K562 (cell line): ENCODE results near the gene TIGD7. TPM values are rescaled to one million over a fixed set of nuclear protein-coding genes. Genes with fewer than 3 reads are reported as not detected.

Experiments
- ATAC-seq: fragments of 200-7000 bp; cut with Tn5 transposase; 3 replicates; pipeline ENCODE4 v1.9.1; 2020; ENCODE audit warnings: moderate library complexity
- BruUV-seq: library from RNA; stranded (reverse); fragments of 400-500 nt; replicated peaks from 2 replicates; lab custom pipeline; 2021; lab: Mats Ljungman, UMichigan
- CTCF ChIA-PET: fragments of 300-600 bp; formaldehyde crosslinking; extraction: SDS; loops from one replicate; lab custom pipeline; 2021; ENCODE audit warnings: low intra/inter-chr PET ratio; lab: Yijun Ruan, JAX
- POLR2A ChIA-PET: fragments of 300-600, 350-650 bp; sonication (Branson Sonifier 250); formaldehyde crosslinking; extraction: SDS; loops from one replicate; lab custom pipeline; 2021; ENCODE audit warnings: antibody characterized with exemption, inconsistent platforms; lab: Yijun Ruan, JAX
- DNase-seq, 4 experiments: peaks; one replicate each; pipeline versions ENCODE4 v3.0.0 to v3.0.0-alpha.2; 2011 to 2018; ENCODE audit warnings: low spot score in 3 of 4, mixed read lengths in 3 of 4; ENCODE audit errors: extremely low read depth in 1 of 4
- FAIRE-seq: peaks from 2 replicates; lab custom pipeline; 2011; peaks lifted over from hg19 to GRCh38; lab: Jason Lieb, UNC
- H2AFZ ChIP-seq: 2 replicates; pipeline ENCODE4 v1.6.0; 2011; ENCODE audit warnings: low read depth, low read length, control low read depth, inconsistent platforms
- H3K27ac ChIP-seq: fragments of 200-600 bp; 3 replicates; pipeline ENCODE4 v1.8.0; 2011; ENCODE audit warnings: low read depth, mild to moderate bottlenecking, control low read depth, inconsistent platforms, low read length, moderate library complexity, mixed read lengths; ENCODE audit errors: extremely low read depth
- H3K27me3 ChIP-seq, 2 experiments: fragments of 300-600 bp in 1 of 2; 2 replicates in 1 of 2; 3 replicates in 1 of 2; pipeline versions ENCODE4 v1.6.0 to v1.8.0; 2011; ENCODE audit warnings: inconsistent platforms in 2 of 2, low read length in 2 of 2, mild to moderate bottlenecking in 1 of 2, mixed read lengths in 1 of 2, moderate library complexity in 1 of 2; ENCODE audit not compliant: control insufficient read depth in 2 of 2, insufficient read depth in 2 of 2
- H3K36me3 ChIP-seq: fragments of 300-600 bp; 3 replicates; pipeline ENCODE4 v1.8.0; 2011; ENCODE audit warnings: mild to moderate bottlenecking, low read length, inconsistent platforms; ENCODE audit not compliant: control insufficient read depth, insufficient read depth
- H3K4me1 ChIP-seq, 2 experiments: fragments of 200-600 bp in 1 of 2; replicated peaks in 1 of 2; 2 replicates in 1 of 2; 3 replicates in 1 of 2; pipeline versions ENCODE4 v1.5.1 to v1.8.0; 2011; ENCODE audit warnings: inconsistent platforms in 2 of 2, low read length in 2 of 2, mild to moderate bottlenecking in 1 of 2, mixed read lengths in 1 of 2, moderate library complexity in 1 of 2; ENCODE audit not compliant: control insufficient read depth in 2 of 2, insufficient read depth in 2 of 2
- H3K4me2 ChIP-seq: 2 replicates; pipeline ENCODE4 v1.6.1; 2011; ENCODE audit warnings: low read length, control low read depth, inconsistent platforms, mixed read lengths; ENCODE audit not compliant: insufficient read depth
- H3K4me3 ChIP-seq: fragments of 200-600 bp; sonication (generic), shearing (Covaris generic); 2 replicates; pipeline ENCODE4 v1.5.1; 2016; ENCODE audit warnings: control low read depth, inconsistent platforms
- H3K79me2 ChIP-seq: fragments of 200-600 bp; 3 replicates; pipeline ENCODE4 v1.8.0; 2011; ENCODE audit warnings: low read length, inconsistent platforms; ENCODE audit not compliant: control insufficient read depth, insufficient read depth
- H3K9ac ChIP-seq, 2 experiments: 2 replicates each; pipeline versions ENCODE4 v1.6.0 to v1.6.1; 2011; ENCODE audit warnings: low read depth in 2 of 2, low read length in 2 of 2, control low read depth in 1 of 2, inconsistent platforms in 1 of 2, mild to moderate bottlenecking in 1 of 2, mixed read lengths in 1 of 2; ENCODE audit not compliant: insufficient read depth in 1 of 2
- H3K9me1 ChIP-seq: one replicate; pipeline ENCODE4 v1.6.0; 2011; ENCODE audit warnings: inconsistent platforms, mild to moderate bottlenecking, low read length, moderate library complexity; ENCODE audit not compliant: control insufficient read depth, insufficient read depth
- H3K9me3 ChIP-seq: replicated peaks from 2 replicates; pipeline ENCODE4 v1.5.1; 2011; ENCODE audit warnings: low read depth, low read length, inconsistent platforms; ENCODE audit not compliant: control insufficient read depth, insufficient read depth
- H4K20me1 ChIP-seq: replicated peaks from 2 replicates; pipeline ENCODE4 v1.6.1; 2011; ENCODE audit warnings: low read length, inconsistent platforms, mixed read lengths; ENCODE audit not compliant: control insufficient read depth, insufficient read depth
- CC2D1A ChIP-seq: fragments of 450-650 bp; IDR thresholded peaks from 2 replicates; pipeline ENCODE4 v1.6.1; 2017; ENCODE audit warnings: mild to moderate bottlenecking
- CHD4 ChIP-seq: fragments of 200-600 bp; sonication (generic); IDR thresholded peaks from 3 replicates; pipeline ENCODE4 v1.6.1; 2012; ENCODE audit warnings: low read depth, mild to moderate bottlenecking, mixed read lengths, low read length, inconsistent platforms; ENCODE audit not compliant: insufficient read depth, insufficient replicate concordance, poor library complexity, severe bottlenecking
- ETV6 ChIP-seq, 3 experiments: fragments of 150-350 bp in 1 of 3; sonication (generic) in 1 of 3; formaldehyde crosslinking in 1 of 3; IDR thresholded peaks; 2 replicates each; pipeline versions ENCODE4 v1.6.1 to v1.8.0; 2014 to 2022; ENCODE audit warnings: borderline replicate concordance in 2 of 3, low read depth in 2 of 3, antibody characterized with exemption in 1 of 3, low read length in 1 of 3, mild to moderate bottlenecking in 1 of 3, missing genetic modification reagents in 1 of 3
- ZKSCAN8 ChIP-seq: fragments of 200-800 bp; sonication (Bioruptor generic); IDR thresholded peaks from 2 replicates; pipeline ENCODE4 v1.6.1; 2016; ENCODE audit warnings: missing genetic modification characterization, missing compliant biosample characterization
- ZNF239 ChIP-seq: fragments of 250-450 bp; sonication (Bioruptor Pico); IDR thresholded peaks from 2 replicates; pipeline ENCODE4 v1.4.0; 2020; ENCODE audit warnings: mild to moderate bottlenecking
- ZNF3 ChIP-seq: fragments of 250-450 bp; sonication (Bioruptor Pico); IDR thresholded peaks from 2 replicates; pipeline ENCODE4 v1.5.0; 2021; ENCODE audit warnings: mild to moderate bottlenecking, moderate library complexity
- ZNF398 ChIP-seq: fragments of 250-450 bp; sonication (Bioruptor Pico); IDR thresholded peaks from 2 replicates; pipeline ENCODE4 v1.8.0; 2021; ENCODE audit warnings: moderate library complexity, mild to moderate bottlenecking, inconsistent platforms
- ZNF740 ChIP-seq, 3 experiments: fragments of 200-800 bp in 1 of 3; sonication (Bioruptor generic) in 1 of 3; sonication (generic) in 1 of 3; formaldehyde crosslinking in 1 of 3; IDR thresholded peaks; 2 replicates each; pipeline versions ENCODE4 v1.6.1 to v1.8.0; 2016 to 2022; ENCODE audit warnings: mild to moderate bottlenecking in 2 of 3, missing compliant biosample characterization in 2 of 3, missing genetic modification characterization in 2 of 3, missing genetic modification reagents in 1 of 3
- WGBS: fragments of 100-300 bp; shearing (Covaris generic); methylation state at CpG from one replicate; pipeline ENCODE4 v1.1.6; 2016; ENCODE audit warnings: low coverage, mixed read lengths; ENCODE audit not compliant: insufficient coverage; ENCODE audit errors: missing lambda C conversion rate; 5-methylcytosine and 5-hydroxymethylcytosine counted together
- in situ Hi-C: fragments of 300-500 bp; cut with MboI; formaldehyde crosslinking; loops from 4 replicates; pipeline ENCODE4 v1.15.0; 2018; ENCODE audit warnings: inconsistent platforms, mixed read lengths
- intact Hi-C: fragments of 100-400 bp; cut with micrococcal nuclease; formaldehyde crosslinking; loops from 2 replicates; pipeline ENCODE4 v1.14.2; 2022
- polyA plus RNA-seq, 8 experiments: library from polyadenylated mRNA; depleted of rRNA in 4 of 8; stranded (reverse) in 5 of 8; unstranded in 3 of 8; fragments of >200 nt; fragmentation: Nextera tagmentation in 2 of 8; fragmentation: Illumina TruSeq in 1 of 8; extraction: Ambion mirVana in 2 of 8; extraction: Trizol in 1 of 8; gene quantifications; 2 replicates each; pipeline versions ENCODE4 v1.2.1 to v1.2.3, GENCODE V29; 2011 to 2014; ENCODE audit warnings: inconsistent platforms in 1 of 8, missing spikeins in 1 of 8
- total RNA-seq, 7 experiments: library from RNA; depleted of rRNA in 6 of 7; stranded (reverse); fragments of >200 nt in 6 of 7; fragmentation: Illumina TruSeq in 2 of 7; extraction: Trizol in 2 of 7; gene quantifications; 2 replicates each; pipeline versions ENCODE4 v1.2.1 to v1.2.3, GENCODE V29; 2011 to 2021; ENCODE audit warnings: low replicate concordance in 1 of 7

Gene TIGD7
- total and polyA plus RNA-seq, 9 of the 15 experiments (the other 6 are each of a cell fraction or from before 2014, with no cell fraction given): 0.84 to 10.7 (median 6.7) TPM

DNA sequence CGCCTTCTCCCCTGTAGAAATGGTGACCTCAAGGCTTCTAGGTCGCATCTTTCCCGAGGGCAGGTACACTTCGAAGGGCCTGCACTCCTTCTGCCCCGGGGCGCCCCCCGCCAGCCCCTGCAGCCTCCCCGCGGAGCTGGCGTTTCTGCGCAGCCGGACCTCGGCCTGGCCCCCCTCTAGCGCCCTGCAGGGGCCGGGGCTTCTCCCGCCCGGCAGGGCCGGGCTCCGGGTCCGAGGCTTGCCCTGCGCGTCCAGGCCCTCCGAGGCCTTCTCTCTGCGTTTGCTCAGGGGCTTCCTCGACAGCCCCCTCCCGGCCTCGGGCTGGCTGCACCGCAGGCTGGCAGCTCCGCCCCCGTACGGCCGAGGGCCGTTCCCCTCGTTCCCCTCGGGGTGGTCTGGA, 50.9 kb downstream of the TIGD7 start:
- ChIA-PET CTCF (no interaction called here), POLR2A (interaction anchor here (0.6 to 2.1 kb wide), 2 partner anchors 9 to 109 kb away, joined by 3 to 12 read pairs; no protein-coding TSS in a partner anchor)
- no peak for FAIRE-seq
- peaks cover 28 to 68% of the 10 kb centered on the region in 2 experiments for H3K27me3 ChIP-seq
- intact Hi-C loops: no loop called here
- in situ Hi-C loops: no loop called here
- no peak overlapping the region for H3K4me2 ChIP-seq
- H3K9me3 ChIP-seq: no peaks in the 10 kb centered on the region
- no peaks in the 10 kb centered on the region for H3K79me2 ChIP-seq
- ATAC-seq: no peak
- no peak overlapping the region for H3K4me3 ChIP-seq
- 24% methylated on average over 31 of the region's 35 CpGs for WGBS
- DNase-seq: no peak
- no peaks in the 10 kb centered on the region for H3K36me3 ChIP-seq
- H3K27ac ChIP-seq: no peak overlapping the region
- no peaks in the 10 kb centered on the region for H4K20me1 ChIP-seq
- no peaks in the 10 kb centered on the region for H3K9me1 ChIP-seq
- no peak overlapping the region for H2AFZ ChIP-seq
- peaks cover 0 to 11% of the 10 kb centered on the region in 2 experiments; a peak in 2 of 5 replicates for H3K4me1 ChIP-seq
- no TSS peak for BruUV-seq
- TF ChIP-seq ZNF398 (CRISPR knock-in tag) (no peak), CHD4 (no peak), CC2D1A (no peak), ZNF3 (no peak), ZKSCAN8 (CRISPR knock-in tag) (no peak), ETV6 (IDR thresholded peaks at IDR 0.05; ENCODE audit: borderline replicate concordance in 1 of 2, low read depth in 2 of 2, low read length in 1 of 2) (no peak), ETV6 (CRISPR knock-in tag; IDR thresholded peaks at IDR 0.05; ENCODE audit: borderline replicate concordance) (no peak), ZNF740 (CRISPR knock-in tag; IDR thresholded peaks at IDR 0.05) (no peak), ZNF740 (tag; IDR thresholded peaks at IDR 0.05) (no peak), ZNF239 (CRISPR knock-in tag) (no peak)
- no peak overlapping the region for H3K9ac ChIP-seq
